T-cell (primary cell): Measurements from ENCODE around the gene TUBGCP3. TPM values are rescaled to one million over a fixed set of nuclear protein-coding genes. Genes with fewer than 3 reads are reported as not detected.
A peak's percentile ranks its signal among the peaks of the same experiment; 100 is the strongest.
"Not testable (repeated sequence)": the region's sequence is repeated elsewhere in the genome, so short reads cannot be mapped to it uniquely, and the experiment has no call there.

Experiments used
- ATAC-seq, 4 experiments: fragments of 200-7000 bp in 3 of 4; fragments of 150-1000 bp in 1 of 4; cut with Tn5 transposase; replicated peaks in 1 of 4; 1 replicate in 3 of 4; 2 replicates in 1 of 4; pipeline ENCODE4 v1.10.0; 2021; ENCODE audit warnings: moderate library complexity in 3 of 4, mild to moderate bottlenecking in 2 of 4, moderate number of reproducible peaks in 1 of 4
- CTCF ChIA-PET, 2 donors: fragments of 300-600 bp; sonication (Branson Sonifier 250); formaldehyde crosslinking; loops; one replicate each; lab custom pipeline; 2022; ENCODE audit warnings: antibody characterized with exemption in 2 of 2; lab: Charles Lee
- POLR2A ChIA-PET, 2 donors: fragments of 300-600 bp; sonication (Branson Sonifier 250); formaldehyde crosslinking; loops; one replicate each; lab custom pipeline; 2022; ENCODE audit warnings: antibody characterized with exemption in 2 of 2; lab: Charles Lee
- DNase-seq, 35 experiments: peaks; one replicate each; pipeline versions ENCODE4 v3.0.0 to v3.0.0-alpha.2; 2013 to 2023
- H3K27ac ChIP-seq: one replicate; pipeline ENCODE4 v1.5.1; 2013; ENCODE audit warnings: low read length
- H3K27me3 ChIP-seq, 2 experiments: replicated peaks in 1 of 2; 1 replicate in 1 of 2; 2 replicates in 1 of 2; pipeline versions ENCODE4 v1.6.1 to v1.7.0; 2013; ENCODE audit warnings: low read length in 1 of 2, mixed read lengths in 1 of 2; ENCODE audit not compliant: control insufficient read depth in 2 of 2, insufficient read depth in 2 of 2; ENCODE audit errors: extremely low read depth in 1 of 2
- H3K36me3 ChIP-seq, 2 donors: 1 replicate in 1 of 2; 2 replicates in 1 of 2; pipeline versions ENCODE4 v1.6.1 to v1.7.0; 2013; ENCODE audit warnings: low read length in 1 of 2; ENCODE audit not compliant: control insufficient read depth in 2 of 2, insufficient read depth in 1 of 2; ENCODE audit errors: extremely low read depth in 1 of 2
- H3K4me1 ChIP-seq, 2 experiments: 1 replicate in 1 of 2; 2 replicates in 1 of 2; pipeline versions ENCODE4 v1.6.1 to v1.7.0; 2013; ENCODE audit warnings: low read length in 2 of 2, mixed read lengths in 1 of 2; ENCODE audit not compliant: insufficient read depth in 2 of 2, control insufficient read depth in 1 of 2; ENCODE audit errors: extremely low read depth in 1 of 2
- H3K4me3 ChIP-seq, 2 donors: 1 replicate in 1 of 2; 2 replicates in 1 of 2; pipeline versions ENCODE4 v1.5.1 to v1.7.0; 2013; ENCODE audit warnings: mild to moderate bottlenecking in 2 of 2, low read length in 1 of 2, moderate library complexity in 1 of 2; ENCODE audit not compliant: control insufficient read depth in 1 of 2; ENCODE audit errors: extremely low read depth in 1 of 2
- H3K9me3 ChIP-seq: 2 replicates; pipeline ENCODE4 v1.7.0; 2013
- H3K27ac Mint-ChIP-seq, 2 donors: one replicate each; pipeline ENCODE4 v1.8.0; 2020 to 2021; ENCODE audit warnings: mild to moderate bottlenecking in 2 of 2, mixed read lengths in 2 of 2
- H3K27me3 Mint-ChIP-seq, 2 donors: one replicate each; pipeline ENCODE4 v1.8.0; 2021 to 2022; ENCODE audit warnings: mixed read lengths in 2 of 2
- H3K36me3 Mint-ChIP-seq: one replicate; pipeline ENCODE4 v1.8.0; 2021; ENCODE audit warnings: mixed read lengths
- H3K4me1 Mint-ChIP-seq, 3 donors: one replicate each; pipeline ENCODE4 v1.8.0; 2020 to 2022; ENCODE audit warnings: mixed read lengths in 3 of 3, mild to moderate bottlenecking in 1 of 3
- H3K4me3 Mint-ChIP-seq, 3 donors: one replicate each; pipeline ENCODE4 v1.8.0; 2020 to 2022; ENCODE audit warnings: mild to moderate bottlenecking in 3 of 3, mixed read lengths in 3 of 3, moderate library complexity in 3 of 3
- H3K9me3 Mint-ChIP-seq, 3 donors: one replicate each; pipeline ENCODE4 v1.8.0; 2020 to 2022; ENCODE audit warnings: mixed read lengths in 3 of 3
- WGBS: methylation state at CpG from one replicate; pipeline ENCODE4 v1.1.5; 2013; ENCODE audit warnings: missing lambda C conversion rate; ENCODE audit not compliant: insufficient coverage; 5-methylcytosine and 5-hydroxymethylcytosine counted together
- total RNA-seq, 35 experiments: library from RNA in 6 of 35; stranded (reverse) in 6 of 35; fragments of 120-200 nt in 1 of 35; gene quantifications; one replicate each; pipeline versions ENCODE4 v1.2.1 to v1.2.4 and lab custom pipeline; 2013 to 2026

Gene TUBGCP3
- total RNA-seq, 5 donors from 2014 or later (not counting 1 experiment from before 2014, with no cell fraction given) = 36.2 to 47.2 (median 44.7) TPM

DNA sequence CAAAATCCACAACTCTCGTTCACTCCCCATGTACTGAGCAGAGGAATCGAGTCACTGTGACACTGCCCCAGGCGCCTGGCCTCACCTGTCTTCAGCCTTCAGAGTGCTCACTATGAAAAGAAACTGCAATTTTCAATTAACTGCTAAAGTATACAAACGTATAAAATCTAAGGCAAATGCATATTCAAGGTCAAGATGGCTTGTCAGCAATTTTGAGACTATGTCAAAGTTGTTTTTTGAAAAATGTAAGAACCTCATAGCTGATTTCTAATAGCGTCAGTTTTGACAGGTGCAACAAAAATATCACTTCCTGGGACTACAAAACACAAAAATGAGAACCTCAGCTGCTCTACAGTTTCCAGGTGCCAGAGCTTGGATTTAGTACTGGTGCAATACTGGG is 31.4 kb downstream of the TUBGCP3 start:
- POLR2A ChIA-PET = no interaction called here
- Histone ChIP-seq H3K4me3 (no peak overlapping the region), H3K27ac (no peak overlapping the region), H3K9me3 (no peaks in the 10 kb centered on the region), H3K36me3 (peaks cover 18 to 66% of the 10 kb centered on the region in 2 donors), H3K27me3 (no peaks in the 10 kb centered on the region), H3K4me1 (no peaks in the 10 kb centered on the region)
- no peak for DNase-seq
- H3K27ac Mint-ChIP-seq = no peak overlapping the region
- CTCF ChIA-PET = no interaction called here
- H3K4me3 Mint-ChIP-seq = no peak overlapping the region
- H3K27me3 Mint-ChIP-seq = no peaks in the 10 kb centered on the region
- ATAC-seq = no peak
- peaks cover 70% of the 10 kb centered on the region for H3K36me3 Mint-ChIP-seq
- H3K9me3 Mint-ChIP-seq = no peaks in the 10 kb centered on the region
- 100% methylated on average over 3 of the region's 5 CpGs for WGBS
- peaks cover 0 to 7% (median 7%) of the 10 kb centered on the region in 3 donors for H3K4me1 Mint-ChIP-seq

DNA sequence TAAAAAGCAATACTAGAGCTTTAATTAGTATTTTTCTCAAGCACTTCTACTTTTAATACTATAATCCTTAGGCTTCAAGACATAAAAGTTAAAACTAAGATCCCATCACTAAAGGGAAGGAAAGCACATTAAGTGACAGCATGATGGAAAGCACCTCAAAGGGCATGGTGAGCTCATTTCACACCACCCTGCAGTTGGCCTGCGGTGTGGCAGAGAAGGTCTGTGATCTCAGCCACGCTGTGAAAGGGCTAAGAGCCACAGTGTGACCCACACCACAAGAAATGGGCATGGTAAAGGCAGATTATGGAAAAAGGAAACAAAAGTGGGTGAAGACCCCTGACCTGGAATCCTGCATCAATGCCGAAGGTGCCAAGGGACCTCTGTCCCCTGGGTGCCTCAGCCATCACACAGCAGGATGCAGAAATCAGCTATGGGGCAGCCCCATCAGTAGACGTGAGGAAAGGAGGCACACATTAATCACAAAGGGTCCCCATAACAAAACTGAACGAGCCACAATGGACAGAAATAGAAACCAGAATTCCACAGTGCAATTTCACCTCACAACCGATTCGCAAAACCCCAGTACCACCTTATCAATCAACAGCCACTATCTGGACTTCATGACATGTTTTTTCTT is 33.6 kb downstream of the TUBGCP3 start:
- no peaks in the 10 kb centered on the region for H3K4me1 Mint-ChIP-seq
- DNase-seq (no peak), ATAC-seq (no peak)
- 88% methylated on average over 2 of the region's 7 CpGs for WGBS
- H3K36me3 ChIP-seq = peaks cover 20 to 67% of the 10 kb centered on the region in 2 donors
- no peak overlapping the region for H3K27ac ChIP-seq
- H3K9me3 Mint-ChIP-seq = no peaks in the 10 kb centered on the region
- no peak overlapping the region for H3K4me3 Mint-ChIP-seq
- H3K4me1 ChIP-seq = no peaks in the 10 kb centered on the region
- no peaks in the 10 kb centered on the region for H3K9me3 ChIP-seq
- CTCF ChIA-PET = no interaction called here
- H3K27me3 Mint-ChIP-seq = no peaks in the 10 kb centered on the region
- peaks cover 73% of the 10 kb centered on the region for H3K36me3 Mint-ChIP-seq
- no peak overlapping the region for H3K27ac Mint-ChIP-seq
- no peaks in the 10 kb centered on the region for H3K27me3 ChIP-seq
- no peak overlapping the region for H3K4me3 ChIP-seq
- POLR2A ChIA-PET = interaction anchor here in 1 of 2 donors (0.5 to 0.6 kb wide), 2 partner anchors 9 to 241 kb away, joined by 3 read pairs; no protein-coding TSS in a partner anchor

DNA sequence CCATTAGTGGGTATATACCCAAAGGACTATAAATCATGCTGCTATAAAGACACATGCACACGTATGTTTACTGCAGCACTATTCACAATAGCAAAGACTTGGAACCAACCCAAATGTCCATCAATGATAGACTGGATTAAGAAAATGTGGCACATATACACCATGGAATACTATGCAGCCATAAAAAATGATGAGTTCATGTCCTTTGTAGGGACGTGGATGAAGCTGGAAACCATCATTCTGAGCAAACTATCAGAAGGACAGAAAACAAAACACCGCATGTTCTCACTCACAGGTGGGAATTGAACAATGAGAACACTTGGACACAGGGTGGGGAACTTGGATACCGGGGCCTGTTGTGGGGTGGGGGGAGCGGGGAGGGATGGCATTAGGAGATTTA is 39.0 kb downstream of the TUBGCP3 start:
- WGBS = 100% methylated on average over 1 of the region's 5 CpGs
- DNase-seq, H3K4me1 Mint-ChIP-seq, H3K27ac Mint-ChIP-seq, H3K27me3 Mint-ChIP-seq, H3K4me3 ChIP-seq, H3K27ac ChIP-seq, POLR2A ChIA-PET, H3K27me3 ChIP-seq, H3K9me3 ChIP-seq, H3K4me3 Mint-ChIP-seq, H3K9me3 Mint-ChIP-seq, ATAC-seq, CTCF ChIA-PET, H3K4me1 ChIP-seq: not testable (repeated sequence)
- H3K36me3 ChIP-seq = peaks cover 19 to 63% of the 10 kb centered on the region in 2 donors
- H3K36me3 Mint-ChIP-seq = peaks cover 82% of the 10 kb centered on the region

DNA sequence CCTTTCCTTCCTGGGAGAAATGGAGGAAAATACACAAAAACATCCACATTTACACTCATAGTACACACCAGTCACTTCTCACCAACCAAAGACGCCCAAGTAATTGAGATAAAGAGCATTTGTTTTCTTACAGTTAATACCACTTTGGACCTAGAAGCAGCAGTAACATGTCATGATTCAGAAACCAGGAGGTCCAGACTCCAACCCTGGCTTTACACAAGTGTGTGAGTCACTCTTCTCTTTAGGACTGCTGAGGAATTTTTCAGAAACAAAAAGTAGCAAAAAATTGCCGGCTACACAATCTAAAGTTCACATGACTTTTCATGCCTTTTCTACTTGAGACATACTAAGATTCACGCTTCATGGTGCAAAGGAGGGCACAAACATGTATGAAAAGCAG is 42.1 kb downstream of the TUBGCP3 start:
- ChIA-PET POLR2A (no interaction called here), CTCF (no interaction called here)
- Mint-ChIP-seq H3K27me3 (no peaks in the 10 kb centered on the region), H3K27ac (no peak overlapping the region), H3K4me1 (no peaks in the 10 kb centered on the region), H3K9me3 (no peaks in the 10 kb centered on the region), H3K4me3 (no peak overlapping the region), H3K36me3 (peaks cover 66% of the 10 kb centered on the region)
- Histone ChIP-seq H3K4me3 (no peak overlapping the region), H3K4me1 (no peaks in the 10 kb centered on the region), H3K27ac (no peak overlapping the region), H3K36me3 (peaks cover 7 to 42% of the 10 kb centered on the region in 2 donors), H3K27me3 (no peaks in the 10 kb centered on the region), H3K9me3 (no peaks in the 10 kb centered on the region)
- no CpG with 5 or more reads among the region's 3 CpGs for WGBS
- ATAC-seq (no peak), DNase-seq (no peak)

DNA sequence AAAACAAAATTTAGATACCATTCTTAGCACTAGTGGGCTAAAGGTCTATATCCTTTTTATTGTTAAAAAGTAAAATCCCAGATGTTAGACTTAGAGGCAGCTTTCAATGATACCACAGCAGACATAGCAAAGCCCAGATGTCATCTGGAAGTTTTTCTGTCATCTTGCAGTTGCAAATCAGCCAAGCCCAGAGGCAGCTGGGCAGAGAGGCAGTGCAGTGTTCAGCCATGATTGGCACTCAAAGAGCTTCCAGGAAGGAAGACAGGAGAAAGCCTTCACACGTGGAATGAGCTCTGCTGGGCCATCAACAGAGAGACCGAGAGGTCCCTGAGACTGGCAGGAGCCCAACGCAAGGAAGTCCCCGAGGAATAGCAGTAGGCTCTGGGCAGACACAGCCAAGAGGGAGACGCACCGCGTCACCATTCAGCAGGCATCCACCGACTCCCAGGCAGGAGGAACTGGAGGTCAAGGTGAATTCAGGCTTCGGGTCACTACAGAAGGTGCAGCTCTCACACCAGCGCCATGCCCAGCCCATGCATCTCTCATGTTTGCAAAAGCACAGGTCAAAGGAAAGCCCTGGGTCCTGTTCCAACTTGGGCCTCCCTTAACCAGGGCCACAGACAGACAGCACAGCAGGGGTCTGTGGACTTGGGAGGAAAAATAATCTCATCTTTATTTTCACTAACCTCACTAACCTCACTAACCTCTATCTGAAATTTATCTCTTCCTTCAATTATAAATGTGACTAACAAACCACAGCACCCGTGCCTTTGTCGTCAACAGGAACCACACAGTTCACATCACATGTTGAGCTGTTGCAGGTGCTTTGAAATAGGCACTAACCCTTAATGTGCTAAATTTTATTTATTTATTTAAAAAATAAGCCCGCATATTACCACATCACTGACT is 54.9 kb downstream of the TUBGCP3 start:
- H3K36me3 Mint-ChIP-seq = peaks cover 18% of the 10 kb centered on the region
- Histone ChIP-seq H3K27ac (no peak overlapping the region), H3K36me3 (no peaks in the 10 kb centered on the region), H3K4me1 (peaks cover 0 to 17% of the 10 kb centered on the region in 2 experiments), H3K4me3 (no peak overlapping the region), H3K27me3 (no peaks in the 10 kb centered on the region), H3K9me3 (no peaks in the 10 kb centered on the region)
- H3K9me3 Mint-ChIP-seq = peaks cover 0 to 4% (median 0%) of the 10 kb centered on the region in 3 donors
- H3K27me3 Mint-ChIP-seq = no peaks in the 10 kb centered on the region
- H3K4me3 Mint-ChIP-seq = no peak overlapping the region
- CTCF ChIA-PET = no interaction called here
- peaks cover 0 to 16% (median 15%) of the 10 kb centered on the region in 3 donors for H3K4me1 Mint-ChIP-seq
- POLR2A ChIA-PET = no interaction called here
- WGBS = 93% methylated on average over 10 of the region's 13 CpGs
- no peak overlapping the region for H3K27ac Mint-ChIP-seq
- peak in 5 of 35 experiments; percentile 6 to 33 (median 18) for DNase-seq
- peak in 3 of 4 experiments; percentile 49 to 59 (median 52) for ATAC-seq

DNA sequence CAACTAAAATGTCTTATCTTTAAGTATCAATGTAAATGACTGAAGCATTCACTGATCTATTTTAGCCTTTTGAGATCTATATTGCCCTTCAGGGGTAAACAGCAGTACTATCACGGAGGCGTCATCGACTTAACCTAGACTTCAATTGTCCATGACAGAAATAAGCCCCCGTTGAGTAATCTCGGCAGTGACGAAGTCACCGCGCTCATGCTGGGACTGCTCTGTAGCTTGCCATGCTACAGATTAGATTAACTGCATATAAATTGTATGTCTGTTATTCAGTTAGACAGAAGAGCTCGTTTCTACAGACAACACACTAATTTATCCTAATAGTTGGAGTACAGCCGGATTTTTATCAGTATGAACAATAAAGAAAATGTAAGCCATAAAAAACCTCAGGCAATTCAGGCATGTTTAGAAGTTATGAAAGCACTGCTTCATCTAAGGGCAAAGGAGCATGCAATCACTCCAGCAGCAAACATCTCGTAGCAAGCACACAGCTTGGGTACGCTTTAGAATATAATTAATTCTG is 56.6 kb downstream of the TUBGCP3 start:
- CTCF ChIA-PET = no interaction called here
- Histone ChIP-seq H3K4me1 (peaks cover 0 to 17% of the 10 kb centered on the region in 2 experiments), H3K36me3 (peaks cover 0 to 3% of the 10 kb centered on the region in 2 donors), H3K27ac (no peak overlapping the region), H3K9me3 (no peaks in the 10 kb centered on the region), H3K27me3 (no peaks in the 10 kb centered on the region), H3K4me3 (no peak overlapping the region)
- Mint-ChIP-seq H3K27ac (no peak overlapping the region), H3K4me3 (no peak overlapping the region), H3K9me3 (no peaks in the 10 kb centered on the region), H3K4me1 (peaks cover 0 to 16% (median 15%) of the 10 kb centered on the region in 3 donors), H3K36me3 (peaks cover 9% of the 10 kb centered on the region), H3K27me3 (no peaks in the 10 kb centered on the region)
- ATAC-seq (no peak), DNase-seq (no peak)
- POLR2A ChIA-PET = no interaction called here
- 95% methylated on average over 6 of the region's 12 CpGs for WGBS
